ENCODE data around the gene PPP1R11. TPM values are rescaled to one million over a fixed set of nuclear protein-coding genes. Genes with fewer than 3 reads are reported as not detected.
A peak's percentile ranks its signal among the peaks of the same experiment; 100 is the strongest.

Gene PPP1R11
- total and polyA plus RNA-seq, 7 donors, result 36.8 to 144 (median 45.7) TPM

DNA sequence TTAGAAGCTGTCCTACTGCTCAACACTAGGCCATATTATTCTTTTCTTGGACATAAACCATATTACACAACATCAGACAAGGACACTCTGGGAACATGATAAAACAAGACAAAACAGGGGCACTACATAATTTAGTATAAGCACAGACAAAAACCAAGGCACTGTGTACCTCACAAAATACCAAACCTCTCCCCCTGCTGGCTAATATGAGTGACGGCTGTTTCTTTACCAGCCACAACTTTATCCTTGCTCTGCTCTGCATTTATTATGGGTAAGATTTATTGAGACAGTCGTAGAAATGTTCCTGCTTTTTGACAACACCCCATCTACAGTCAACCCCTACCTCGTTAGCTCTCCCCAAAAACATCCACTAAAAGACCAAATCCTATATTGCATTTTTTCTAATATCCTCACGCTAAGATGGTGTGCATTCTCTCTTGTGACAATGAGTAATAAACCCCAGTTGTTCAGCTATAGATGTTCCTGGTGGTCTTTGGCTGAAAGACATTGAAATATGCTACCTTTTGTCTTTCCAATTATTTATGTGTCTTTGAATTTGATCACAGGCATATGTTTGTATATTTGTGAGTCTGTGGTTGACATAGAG, 29.7 kb upstream of the PPP1R11 start:
- Histone ChIP-seq H3K4me1 (no peaks in the 10 kb centered on the region), H3K36me3 (peaks cover 0 to 5% (median 0%) of the 10 kb centered on the region in 4 donors), H3K27ac (no peak overlapping the region), H3K9me3 (no peaks in the 10 kb centered on the region), H3K27me3 (no peaks in the 10 kb centered on the region), H3K4me3 (no peak overlapping the region)
- intact Hi-C loops (cut with DNase I), result no loop called here
- DNase-seq, result no peak
- 41 to 57% methylated on average over 4 of the region's 4 CpGs for WGBS, 2 donors
- TF ChIP-seq, protein P1, sequence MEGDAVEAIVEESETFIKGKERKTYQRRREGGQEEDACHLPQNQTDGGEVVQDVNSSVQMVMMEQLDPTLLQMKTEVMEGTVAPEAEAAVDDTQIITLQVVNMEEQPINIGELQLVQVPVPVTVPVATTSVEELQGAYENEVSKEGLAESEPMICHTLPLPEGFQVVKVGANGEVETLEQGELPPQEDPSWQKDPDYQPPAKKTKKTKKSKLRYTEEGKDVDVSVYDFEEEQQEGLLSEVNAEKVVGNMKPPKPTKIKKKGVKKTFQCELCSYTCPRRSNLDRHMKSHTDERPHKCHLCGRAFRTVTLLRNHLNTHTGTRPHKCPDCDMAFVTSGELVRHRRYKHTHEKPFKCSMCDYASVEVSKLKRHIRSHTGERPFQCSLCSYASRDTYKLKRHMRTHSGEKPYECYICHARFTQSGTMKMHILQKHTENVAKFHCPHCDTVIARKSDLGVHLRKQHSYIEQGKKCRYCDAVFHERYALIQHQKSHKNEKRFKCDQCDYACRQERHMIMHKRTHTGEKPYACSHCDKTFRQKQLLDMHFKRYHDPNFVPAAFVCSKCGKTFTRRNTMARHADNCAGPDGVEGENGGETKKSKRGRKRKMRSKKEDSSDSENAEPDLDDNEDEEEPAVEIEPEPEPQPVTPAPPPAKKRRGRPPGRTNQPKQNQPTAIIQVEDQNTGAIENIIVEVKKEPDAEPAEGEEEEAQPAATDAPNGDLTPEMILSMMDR (IDR thresholded peaks at IDR 0.05), result peak in 1 of 4 experiments; percentile 10
- TF ChIP-seq POLR2AphosphoS5 (IDR thresholded peaks at IDR 0.05), result no peak
- TF ChIP-seq EP300 (IDR thresholded peaks at IDR 0.05), result no peak

DNA sequence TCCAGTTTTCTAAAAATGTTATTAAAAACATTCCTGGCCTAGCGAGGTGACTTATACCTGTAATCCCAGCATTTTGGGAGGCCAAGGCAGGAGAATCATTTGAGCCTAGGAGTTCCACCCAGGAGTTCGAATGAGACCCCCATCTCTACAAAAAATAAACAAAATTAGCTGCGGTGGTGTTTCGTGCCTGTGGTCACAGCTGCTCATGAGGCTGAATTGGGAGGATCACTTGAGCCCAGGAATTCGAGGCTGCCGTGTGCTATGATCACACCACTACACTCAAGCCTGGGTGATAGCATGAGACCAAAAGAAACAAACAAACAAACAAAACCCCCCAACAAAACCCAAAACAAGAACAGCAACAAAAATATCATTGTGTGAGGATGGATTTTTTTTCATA, 25.8 kb upstream of the PPP1R11 start:
- no peak overlapping the region for H3K27ac ChIP-seq
- no peaks in the 10 kb centered on the region for H3K27me3 ChIP-seq
- DNase-seq, result no peak
- no peaks in the 10 kb centered on the region for H3K36me3 ChIP-seq
- no peak overlapping the region for H3K4me3 ChIP-seq
- no peaks in the 10 kb centered on the region for H3K4me1 ChIP-seq
- intact Hi-C loops (cut with DNase I), result no loop called here
- no peak for TF ChIP-seq POLR2A (IDR thresholded peaks at IDR 0.05)
- TF ChIP-seq, protein P1 (IDR thresholded peaks at IDR 0.05), result no peak
- no peak for TF ChIP-seq POLR2AphosphoS5 (IDR thresholded peaks at IDR 0.05)
- no peak for TF ChIP-seq EP300 (IDR thresholded peaks at IDR 0.05)
- 84 to 95% methylated on average over 6 of the region's 6 CpGs for WGBS, 2 donors
- H3K9me3 ChIP-seq, result no peaks in the 10 kb centered on the region

GRCh38 chr6:30041821-30042220, 25.2 kb upstream of the PPP1R11 start:
- H3K36me3 ChIP-seq, result no peaks in the 10 kb centered on the region
- no peak overlapping the region for H3K4me3 ChIP-seq
- no peaks in the 10 kb centered on the region for H3K27me3 ChIP-seq
- WGBS, 2 donors, result 74 to 80% methylated on average over 4 of the region's 4 CpGs
- TF ChIP-seq POLR2AphosphoS5 (IDR thresholded peaks at IDR 0.05), result no peak
- H3K27ac ChIP-seq, result no peak overlapping the region
- no peaks in the 10 kb centered on the region for H3K4me1 ChIP-seq
- no peaks in the 10 kb centered on the region for H3K9me3 ChIP-seq
- DNase-seq, result no peak
- intact Hi-C loops (cut with DNase I), result no loop called here

DNA sequence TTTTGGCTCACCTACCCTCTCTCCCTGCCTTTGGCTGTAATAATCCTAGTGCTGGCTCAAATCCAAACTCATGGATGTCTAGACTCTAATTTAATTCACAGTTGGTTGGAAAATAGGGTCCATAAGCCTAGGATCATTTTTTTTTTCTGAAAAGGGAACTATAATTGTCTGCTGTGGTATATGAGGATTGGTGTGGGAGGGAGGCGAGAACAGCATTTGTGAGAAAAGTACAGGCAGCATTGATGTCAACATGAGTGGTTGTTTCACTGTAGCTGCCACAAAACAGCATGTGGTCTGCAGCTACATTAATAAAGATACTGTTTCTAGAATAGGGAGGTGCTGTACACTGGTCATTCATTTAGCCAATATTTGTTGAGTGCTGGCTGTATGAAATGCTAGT, 24.5 kb upstream of the PPP1R11 start:
- intact Hi-C loops (cut with DNase I), result no loop called here
- 92 to 97% methylated on average over 1 of the region's 1 CpG for WGBS, 2 donors
- Histone ChIP-seq H3K4me3 (no peak overlapping the region), H3K9me3 (no peaks in the 10 kb centered on the region), H3K27ac (no peak overlapping the region), H3K36me3 (no peaks in the 10 kb centered on the region), H3K27me3 (no peaks in the 10 kb centered on the region), H3K4me1 (no peaks in the 10 kb centered on the region)
- no peak for DNase-seq
- TF ChIP-seq EP300 (IDR thresholded peaks at IDR 0.05) (no peak), POLR2A (IDR thresholded peaks at IDR 0.05) (no peak)

DNA sequence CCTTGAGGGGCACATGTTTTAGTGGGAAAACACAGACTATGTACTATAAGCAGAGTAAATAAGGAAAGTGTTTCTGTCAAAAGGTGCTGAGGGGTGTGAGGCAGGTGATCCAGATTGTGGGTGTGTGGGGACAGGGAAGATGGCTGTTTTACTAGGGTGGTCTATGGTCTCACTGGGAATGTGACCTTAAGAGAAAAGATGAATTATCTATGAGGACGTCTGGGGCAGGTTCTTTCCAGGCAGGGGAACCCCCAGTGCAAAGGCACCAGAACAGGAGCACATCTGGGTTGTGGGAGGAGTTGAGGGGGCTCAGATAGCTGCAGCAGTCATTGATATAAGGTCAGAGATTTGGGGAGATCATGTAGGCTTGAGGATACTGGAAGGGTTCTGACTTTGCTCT, 24.1 kb upstream of the PPP1R11 start:
- no peaks in the 10 kb centered on the region for H3K36me3 ChIP-seq
- H3K27me3 ChIP-seq, result no peaks in the 10 kb centered on the region
- no peaks in the 10 kb centered on the region for H3K9me3 ChIP-seq
- no peak for TF ChIP-seq POLR2A (IDR thresholded peaks at IDR 0.05)
- TF ChIP-seq POLR2AphosphoS5 (IDR thresholded peaks at IDR 0.05), result no peak
- TF ChIP-seq EP300 (IDR thresholded peaks at IDR 0.05), result no peak
- no peak overlapping the region for H3K4me3 ChIP-seq
- H3K27ac ChIP-seq, result no peak overlapping the region
- DNase-seq, result no peak
- H3K4me1 ChIP-seq, result no peaks in the 10 kb centered on the region
- 59 to 61% methylated on average over 1 of the region's 1 CpG for WGBS, 2 donors
- intact Hi-C loops (cut with DNase I), result no loop called here

DNA sequence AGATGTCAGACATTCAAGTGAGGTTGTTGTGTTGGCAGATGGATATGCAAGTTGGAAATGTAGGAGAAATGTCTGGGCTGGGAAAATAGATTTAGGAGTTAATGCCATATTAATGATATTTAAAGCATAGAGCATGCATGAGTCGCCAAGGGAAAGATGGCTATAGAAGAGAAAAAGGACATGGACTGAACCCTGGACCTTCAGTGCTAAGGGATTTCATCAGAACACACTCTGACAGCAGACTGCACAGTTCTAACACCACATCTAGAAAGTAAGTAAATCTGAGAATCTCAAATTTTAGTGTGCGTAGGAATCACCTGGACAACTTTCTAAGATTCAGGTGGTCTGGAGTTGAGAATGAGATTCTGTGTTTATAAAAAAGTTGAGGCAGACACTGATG, 23.3 kb upstream of the PPP1R11 start:
- H3K4me3 ChIP-seq, result no peak overlapping the region
- 93 to 99% methylated on average over 2 of the region's 2 CpGs for WGBS, 2 donors

More for the DNA sequence above, 23.3 kb upstream of the PPP1R11 start:
- H3K27me3 ChIP-seq, result no peaks in the 10 kb centered on the region
- H3K9me3 ChIP-seq, result no peaks in the 10 kb centered on the region
- DNase-seq, result no peak
- intact Hi-C loops (cut with DNase I), result no loop called here
- TF ChIP-seq EP300 (IDR thresholded peaks at IDR 0.05) (no peak), POLR2A (IDR thresholded peaks at IDR 0.05) (no peak), POLR2AphosphoS5 (IDR thresholded peaks at IDR 0.05) (no peak)
- TF ChIP-seq, protein P1 (IDR thresholded peaks at IDR 0.05), result no peak
- no peaks in the 10 kb centered on the region for H3K36me3 ChIP-seq
- no peak overlapping the region for H3K27ac ChIP-seq
- no peaks in the 10 kb centered on the region for H3K4me1 ChIP-seq
